ENCODE data around the gene CAMK2A.

The CAMK2A gene

DNA sequence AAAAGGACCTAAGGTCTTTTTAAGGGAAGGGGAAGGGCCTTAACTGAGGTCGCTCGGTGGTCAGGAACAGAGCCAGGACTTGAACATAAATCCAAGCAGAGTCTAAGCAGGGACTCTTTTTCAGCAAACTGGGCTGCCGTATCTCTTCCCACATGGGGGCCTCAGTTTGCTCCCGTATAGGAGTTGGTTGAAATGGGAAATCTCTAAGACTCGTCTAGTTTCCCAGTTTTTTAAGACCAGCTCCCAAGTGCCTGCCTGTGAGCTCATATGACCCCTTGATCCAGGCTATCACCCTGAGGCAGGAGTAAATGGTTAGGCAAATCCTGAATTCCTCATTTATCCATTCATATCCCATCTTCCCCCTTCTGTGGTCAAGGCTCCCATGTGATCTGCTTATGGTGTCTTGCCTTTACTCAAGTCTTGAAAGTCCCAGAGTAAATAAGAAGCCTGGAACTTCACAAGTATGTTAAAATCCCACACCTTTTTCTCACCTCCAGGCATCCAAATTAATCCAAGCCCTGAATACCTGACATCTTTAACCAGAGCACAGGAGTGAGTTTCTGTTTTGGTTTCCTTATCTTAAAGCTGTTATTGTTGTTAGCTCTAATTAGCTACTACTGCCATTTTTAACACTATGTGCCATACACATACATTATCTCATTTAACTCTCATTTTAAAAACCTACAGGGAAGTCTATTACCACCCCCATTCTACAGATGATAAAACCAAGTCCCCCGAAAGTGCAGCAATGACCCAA, 10.2 kb upstream of the CAMK2A start:
- no peak for DNase-seq

DNA sequence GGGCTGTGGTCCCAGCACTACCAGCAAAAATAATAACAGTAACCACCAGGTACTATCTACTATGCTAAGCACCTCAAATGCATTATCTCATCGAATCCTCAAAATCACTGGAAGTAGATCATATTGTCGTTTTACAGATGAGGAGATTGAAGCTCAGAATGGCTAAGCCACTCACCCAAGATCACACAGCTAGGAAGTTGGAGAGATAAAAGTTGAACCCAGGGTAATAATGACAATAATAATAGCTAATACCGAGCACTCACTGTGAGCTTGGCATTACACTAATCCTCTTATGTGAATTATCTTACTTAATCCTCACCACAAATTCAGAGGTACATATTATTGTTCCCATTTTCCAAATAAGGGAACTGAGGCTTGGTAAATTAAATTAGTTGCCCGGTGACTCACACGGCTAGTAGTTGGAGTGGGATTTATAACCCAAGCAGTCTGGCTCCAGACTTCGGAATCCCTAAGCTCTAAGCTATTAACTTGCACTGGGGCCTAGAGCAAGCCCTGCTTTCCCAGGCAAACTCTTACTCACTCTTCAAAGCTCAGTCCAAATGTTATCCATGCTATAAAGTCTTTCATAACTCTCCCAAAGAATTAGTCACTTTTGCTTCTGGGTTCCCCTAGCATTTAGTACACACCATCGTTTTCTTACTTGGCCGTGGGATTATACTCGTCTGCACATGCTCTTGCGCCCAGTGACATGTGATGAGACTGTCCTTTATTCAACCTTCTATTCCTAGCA, 9.3 kb upstream of the CAMK2A start:
- no peak for DNase-seq

DNA sequence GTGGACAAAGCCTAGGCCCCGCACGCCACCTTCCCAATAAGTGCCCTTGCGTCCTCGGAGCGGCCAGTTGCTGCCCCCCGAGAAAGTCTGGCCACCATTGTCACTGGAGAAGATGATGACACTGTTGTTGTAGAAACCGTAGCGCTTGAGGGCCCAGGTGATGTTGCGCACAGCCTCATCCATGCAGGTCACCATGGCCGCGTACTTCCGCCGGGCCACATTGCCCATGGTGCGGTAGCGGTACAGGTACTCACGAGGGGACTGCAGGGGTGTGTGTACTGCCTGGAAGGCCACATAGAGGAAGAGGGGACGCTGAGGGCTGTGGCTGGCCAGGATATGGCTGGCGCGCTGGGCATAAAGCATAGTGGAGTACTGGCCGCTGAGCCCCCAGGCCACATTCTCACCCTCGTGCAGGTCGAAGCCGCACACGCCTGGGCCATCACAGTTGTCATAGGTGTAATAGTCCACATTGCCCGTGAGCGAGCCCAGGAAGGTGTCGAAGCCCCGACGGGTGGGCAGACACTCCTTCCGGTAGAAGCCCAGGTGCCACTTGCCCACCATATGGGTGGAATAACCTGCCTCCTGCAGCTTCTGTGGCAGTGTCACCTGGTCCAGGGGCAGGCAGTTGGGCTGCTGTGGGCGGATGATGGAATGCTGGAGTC, 8.5 kb upstream of the CAMK2A start:
- no peak for DNase-seq

DNA sequence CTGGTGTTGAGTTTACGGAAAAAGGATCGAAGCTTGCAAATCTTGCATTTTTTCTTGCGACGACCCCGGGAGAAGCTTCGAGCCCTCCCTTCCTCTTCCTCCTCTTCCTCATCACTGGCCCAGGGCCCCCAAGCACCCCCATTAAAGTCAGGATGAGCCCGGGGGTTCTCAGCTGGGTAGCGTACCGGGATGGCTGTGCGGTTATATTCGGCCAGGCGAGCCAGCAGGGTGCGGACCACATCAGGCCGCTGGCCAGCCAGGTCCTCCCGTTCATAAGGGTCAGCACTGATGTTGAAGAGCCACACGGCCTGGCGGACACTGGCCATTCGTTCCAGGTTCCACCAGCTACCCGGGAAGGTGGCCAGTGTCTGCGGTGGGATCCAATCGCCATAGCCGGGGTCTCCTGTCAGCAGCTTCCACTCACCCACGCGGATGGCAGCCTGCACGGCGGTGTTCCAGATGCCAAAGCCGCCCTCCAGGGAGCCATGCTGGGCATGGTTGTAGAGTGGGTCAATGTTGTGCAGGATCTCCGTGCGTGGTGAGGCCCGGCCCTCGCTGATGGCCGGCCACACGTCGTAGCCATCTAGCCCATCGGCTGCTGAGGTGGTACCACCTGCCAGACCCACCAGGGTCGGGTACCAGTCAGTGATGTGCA, 7.8 kb upstream of the CAMK2A start:
- no peak for DNase-seq

DNA sequence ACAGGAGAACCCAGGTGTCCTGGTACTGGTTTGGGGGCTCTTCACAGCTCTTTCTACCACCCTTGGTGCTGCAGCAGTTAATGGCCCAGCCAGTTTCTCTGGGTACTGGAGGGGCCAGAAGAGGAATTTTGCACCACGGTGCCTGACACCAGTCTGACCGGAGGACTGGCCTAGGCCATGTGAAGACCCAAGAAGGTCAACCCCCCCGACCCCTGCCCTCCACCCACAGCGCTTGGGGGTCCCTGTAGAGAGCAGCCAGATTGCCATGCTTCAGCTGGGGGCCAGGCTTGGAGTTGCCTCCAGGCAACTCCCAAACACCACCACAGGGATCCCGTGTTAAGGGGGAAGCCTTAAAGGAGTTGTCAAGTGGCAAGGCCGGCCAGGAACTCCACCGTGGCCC, 6.9 kb upstream of the CAMK2A start:
- DNase-seq = no peak

DNA sequence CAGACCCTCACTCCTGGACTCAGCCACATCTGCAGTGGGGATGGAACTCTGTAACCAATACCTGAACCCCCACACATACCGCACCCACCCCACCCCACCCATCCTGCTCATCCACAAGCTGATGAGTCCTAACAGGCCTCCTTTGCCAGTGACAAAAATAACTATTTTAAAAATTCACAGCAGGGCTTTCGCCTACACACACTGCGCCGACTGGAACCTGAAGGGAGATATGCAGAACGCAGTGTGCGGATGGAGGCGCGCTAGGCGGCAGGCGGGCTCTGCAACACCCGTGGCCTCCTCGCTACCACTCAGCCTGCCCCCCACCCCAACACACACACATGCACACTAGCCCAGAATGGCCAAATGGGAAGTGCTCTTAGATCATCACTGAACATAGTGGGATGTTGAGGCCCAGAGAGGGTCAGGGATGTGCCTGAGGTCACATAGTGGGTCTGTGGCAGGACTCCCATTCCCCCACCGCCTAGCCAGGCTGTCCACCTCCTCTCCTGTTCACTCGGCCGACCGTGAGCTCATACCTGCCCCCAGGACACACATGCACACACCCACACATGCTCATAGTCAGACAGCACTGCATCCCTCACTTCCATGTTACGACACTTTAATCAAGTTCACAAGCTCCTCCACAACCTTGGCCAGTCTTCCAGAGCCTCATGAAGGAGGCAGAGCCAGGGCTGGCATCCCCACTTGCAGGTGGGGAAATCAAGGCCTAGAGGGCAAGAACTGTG, 6.3 kb upstream of the CAMK2A start:
- DNase-seq = no peak

DNA sequence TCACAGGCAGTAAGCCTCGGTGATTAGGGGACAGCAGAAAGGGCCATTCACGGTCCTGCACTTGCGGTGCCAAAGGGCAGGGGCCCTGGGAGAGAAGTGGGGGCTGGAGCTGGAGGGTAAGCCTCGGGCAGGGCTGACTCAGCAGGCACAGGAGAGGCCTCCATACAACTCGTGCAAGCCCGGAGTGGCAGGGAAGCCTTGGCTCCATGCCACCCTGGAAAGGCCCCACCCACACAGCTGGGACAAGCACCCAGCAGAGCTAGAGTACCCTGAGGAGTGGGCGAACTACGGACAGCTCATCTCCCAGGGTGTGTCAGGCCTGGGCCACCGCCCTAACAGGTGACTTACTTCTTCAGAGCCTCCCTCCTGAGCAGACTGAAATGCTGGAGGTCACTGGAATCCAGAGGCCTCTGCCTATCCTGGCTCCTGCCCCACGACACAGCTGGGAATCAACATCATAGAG, 5.6 kb upstream of the CAMK2A start:
- DNase-seq = no peak

DNA sequence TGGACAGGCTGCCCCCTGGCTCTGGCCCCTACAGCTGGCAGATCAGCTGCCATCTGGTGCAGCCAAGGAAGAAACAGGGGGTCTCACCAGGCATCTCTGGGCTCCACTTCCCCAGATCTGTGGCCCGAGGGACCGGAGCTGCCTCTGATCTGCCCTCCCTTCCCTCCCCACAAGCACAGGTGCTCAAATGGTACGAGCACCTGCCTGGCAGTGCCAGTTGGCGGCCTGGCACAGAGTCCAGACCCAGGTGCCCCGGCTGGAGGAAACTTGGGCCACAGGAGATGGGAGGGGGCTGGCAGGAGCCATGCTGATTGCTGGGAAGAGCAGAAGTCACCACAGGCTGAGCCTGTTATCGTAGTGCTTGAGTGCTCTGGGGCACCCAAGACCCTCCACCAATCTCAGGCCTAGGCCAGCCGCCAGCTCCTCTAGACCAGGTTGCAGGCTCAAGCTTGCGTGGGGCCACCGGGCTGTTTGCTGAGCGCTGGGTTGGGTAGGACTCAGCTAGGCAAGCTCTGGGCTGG, 5.0 kb upstream of the CAMK2A start:
- no peak for DNase-seq

DNA sequence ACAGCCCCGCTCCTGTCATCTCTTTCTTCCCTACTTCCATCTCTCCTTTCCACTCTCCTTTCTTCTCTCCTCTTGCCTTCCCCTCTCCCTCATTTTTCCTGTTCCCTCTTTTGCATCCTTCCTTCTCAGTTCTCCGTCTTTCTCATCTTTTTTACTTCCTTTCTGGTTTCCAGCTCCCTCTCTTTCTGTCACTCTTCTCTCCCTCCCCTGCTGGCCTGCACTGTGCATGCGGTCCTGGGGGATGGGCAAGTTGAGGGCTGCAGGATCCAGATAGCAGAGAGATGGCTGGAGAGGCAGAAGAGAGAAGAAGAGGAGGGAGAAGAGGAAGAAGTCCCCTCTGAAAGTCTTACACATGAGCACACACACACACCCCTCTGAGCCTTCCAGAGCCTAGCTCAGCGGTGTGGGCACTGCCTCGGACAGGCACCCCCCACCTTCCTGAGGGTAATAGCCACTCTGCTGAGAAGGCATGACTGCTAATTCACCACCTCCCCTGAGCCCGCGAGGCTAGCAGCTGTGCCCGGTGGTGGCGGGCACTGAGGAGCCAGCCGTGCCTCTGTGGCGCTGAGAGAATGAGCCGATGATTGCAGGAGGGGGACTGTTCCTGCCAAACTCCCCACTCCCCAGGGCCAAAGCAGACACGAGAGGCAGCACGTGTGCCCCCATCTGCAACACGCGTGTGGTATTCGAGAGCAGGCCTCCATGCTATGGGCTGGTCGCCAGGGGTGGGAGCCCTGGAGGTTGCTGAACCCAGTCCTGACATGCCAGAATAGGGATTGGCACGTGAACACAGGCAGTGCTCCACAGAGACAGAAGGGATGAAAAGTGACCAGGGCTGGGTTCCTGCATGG, 3.7 kb upstream of the CAMK2A start:
- DNase-seq = no peak

DNA sequence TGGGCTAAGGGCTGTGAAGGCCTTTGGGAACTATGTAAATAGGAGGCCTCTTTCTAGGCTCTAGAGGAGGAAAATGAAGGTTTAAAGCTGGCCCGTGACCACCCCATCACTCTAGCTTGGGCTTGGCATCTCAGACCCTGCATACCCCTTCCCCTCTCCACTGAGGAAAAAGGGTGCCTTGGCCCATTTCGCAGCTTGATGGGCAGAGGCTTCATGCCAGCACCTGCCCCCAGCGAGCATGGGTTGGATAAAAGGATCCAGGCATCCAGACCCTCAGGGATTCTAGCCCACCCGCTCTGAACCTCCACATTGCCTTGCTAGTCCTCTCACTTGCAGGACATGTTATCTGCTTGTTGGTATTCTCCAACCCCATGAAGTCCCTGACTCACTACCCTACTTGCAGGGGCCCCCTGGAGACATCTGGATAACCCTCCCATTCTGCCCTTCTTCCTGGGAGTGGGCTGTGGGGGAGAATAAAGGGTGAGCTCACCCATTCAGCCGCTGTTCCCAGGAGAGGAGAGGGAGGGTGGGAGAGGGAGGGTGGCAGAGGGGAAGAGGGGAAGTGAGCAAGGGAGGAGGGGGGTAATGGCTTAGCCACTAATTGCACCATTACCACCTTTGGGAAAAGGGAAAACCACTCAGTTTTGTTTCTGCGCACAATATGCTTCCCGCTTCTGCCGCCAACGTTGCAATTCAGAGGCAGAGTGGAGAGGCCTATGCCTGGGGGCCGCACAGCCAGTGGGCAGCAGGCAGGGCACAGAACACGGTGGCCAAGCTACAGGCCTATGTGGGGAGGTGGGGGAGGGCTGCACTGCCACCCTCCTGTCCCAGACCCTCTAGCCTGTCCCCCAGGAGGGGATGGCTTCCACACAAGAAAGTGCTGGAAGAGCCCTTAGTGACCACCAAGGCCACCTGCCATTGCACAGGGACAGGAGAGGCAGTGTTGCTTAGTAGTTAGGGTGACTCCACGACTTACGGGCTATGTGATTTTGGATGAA, 2.1 kb upstream of the CAMK2A start:
- DNase-seq = no peak

DNA sequence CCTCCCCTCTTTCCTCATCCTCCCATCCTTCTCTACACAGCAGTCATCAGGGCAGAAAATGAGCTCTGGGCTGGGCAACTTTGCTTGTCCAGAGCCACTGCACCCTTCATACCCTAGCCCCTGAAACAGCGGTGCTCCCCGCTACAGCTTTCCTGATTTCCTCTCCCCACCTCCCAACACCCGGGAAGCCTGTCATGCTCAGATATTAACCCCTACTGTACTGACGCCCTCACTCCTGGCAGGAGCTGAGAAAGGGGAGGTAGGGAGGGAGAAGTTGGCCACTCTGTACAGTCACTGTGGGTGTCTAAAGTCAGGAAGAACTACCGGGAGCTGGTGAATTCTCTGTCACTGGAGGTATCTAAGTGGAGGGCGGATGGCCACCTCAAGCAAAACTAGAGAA, 782 bp downstream of the CAMK2A start:
- DNase-seq = no peak

DNA sequence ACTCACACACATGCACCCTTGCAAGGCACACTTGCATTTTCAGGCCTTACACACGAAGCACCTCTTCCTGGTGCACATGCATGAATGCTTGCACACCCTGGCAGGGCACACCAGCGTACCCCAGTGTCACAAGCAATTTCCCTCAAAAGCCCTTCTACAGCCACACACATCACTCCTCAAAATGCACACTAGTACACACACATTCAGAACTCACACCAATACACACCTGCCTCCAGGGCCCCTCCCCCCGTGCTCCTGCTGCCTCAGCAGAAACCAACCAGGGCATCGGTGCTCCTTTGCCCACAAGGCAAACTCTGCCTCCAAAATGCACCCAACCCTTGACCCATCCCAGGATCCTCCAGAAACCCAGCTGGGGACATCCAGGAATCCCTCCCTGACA, 1.2 kb downstream of the CAMK2A start:
- DNase-seq = no peak

DNA sequence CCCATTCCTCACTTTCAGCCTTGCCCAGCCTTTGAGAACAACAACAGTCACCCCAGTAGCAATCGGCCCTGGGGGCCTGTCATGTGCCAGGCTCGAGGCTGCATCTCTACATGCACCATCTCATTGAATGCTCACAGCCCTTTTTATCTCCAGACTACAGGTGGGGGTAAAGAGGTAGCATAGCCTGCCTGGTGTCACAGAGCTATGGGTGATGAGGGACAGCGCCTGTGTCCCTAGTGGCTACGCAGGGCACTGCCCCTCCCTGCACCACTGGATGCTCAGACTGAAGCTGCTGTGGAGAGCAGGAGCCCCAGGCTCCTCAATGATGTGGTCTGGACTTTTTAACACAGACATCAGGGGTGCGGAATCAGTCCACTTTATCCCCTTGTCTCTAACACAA, 2.8 kb downstream of the CAMK2A start:
- no peak for DNase-seq

DNA sequence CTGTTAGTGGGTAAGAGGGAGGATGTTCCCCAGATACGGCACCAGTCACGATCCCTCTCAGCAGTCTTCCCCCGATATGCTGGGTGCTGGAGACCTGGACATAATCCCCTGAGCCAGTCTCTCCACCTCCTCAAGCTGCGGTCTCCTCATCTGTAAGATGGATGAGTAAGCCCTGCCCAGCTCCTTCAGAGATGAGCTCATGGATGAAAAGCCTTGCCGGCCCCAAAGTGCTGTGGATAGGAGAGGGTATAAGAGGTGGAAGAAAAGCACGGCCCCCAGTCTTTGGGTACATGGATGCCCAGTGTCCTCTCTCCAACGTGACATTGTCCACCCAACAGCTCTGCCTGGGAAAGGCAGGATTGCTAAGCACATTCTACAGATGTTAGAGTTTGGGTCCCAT, 4.5 kb downstream of the CAMK2A start:
- DNase-seq = no peak

DNA sequence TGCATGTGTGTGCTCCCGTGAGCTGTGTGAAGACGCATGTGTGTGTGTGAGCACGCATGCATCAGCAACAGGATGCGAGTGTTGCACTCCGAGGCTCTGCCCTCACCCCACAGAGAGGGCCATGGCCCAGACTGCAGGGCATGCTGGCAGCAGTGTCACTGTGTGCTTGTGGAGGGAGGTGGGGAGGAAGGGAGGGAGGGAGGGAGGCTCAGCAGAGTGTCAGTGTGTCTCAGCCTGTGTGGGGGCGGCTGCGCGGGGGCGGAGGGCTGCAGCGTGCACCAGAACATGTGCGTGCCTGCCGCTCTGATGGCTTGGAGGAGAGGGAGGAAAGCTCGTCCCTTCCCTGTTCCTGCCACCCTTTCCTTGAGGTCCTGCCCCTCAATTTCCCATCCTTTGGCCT, 5.3 kb downstream of the CAMK2A start:
- DNase-seq = no peak

DNA sequence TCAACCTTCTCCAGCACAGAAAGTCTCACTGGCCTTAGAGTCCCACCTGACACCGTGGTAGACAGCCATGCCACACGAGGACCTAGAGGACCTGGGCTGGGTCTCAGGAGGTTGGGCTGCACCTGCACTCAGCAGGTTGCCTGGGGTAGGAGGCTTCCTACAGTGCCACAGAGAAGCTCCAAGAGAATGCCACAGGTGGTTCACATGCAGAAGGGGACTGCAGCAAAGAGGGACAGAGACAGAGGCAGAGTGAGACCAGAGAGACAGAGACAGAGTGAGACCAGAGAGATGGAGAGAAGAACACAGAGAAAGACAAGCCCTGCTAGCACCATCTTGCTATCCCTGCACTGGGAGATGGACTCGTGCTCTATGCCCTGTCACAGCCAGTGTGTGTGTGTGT, 5.7 kb downstream of the CAMK2A start:
- DNase-seq = no peak

DNA sequence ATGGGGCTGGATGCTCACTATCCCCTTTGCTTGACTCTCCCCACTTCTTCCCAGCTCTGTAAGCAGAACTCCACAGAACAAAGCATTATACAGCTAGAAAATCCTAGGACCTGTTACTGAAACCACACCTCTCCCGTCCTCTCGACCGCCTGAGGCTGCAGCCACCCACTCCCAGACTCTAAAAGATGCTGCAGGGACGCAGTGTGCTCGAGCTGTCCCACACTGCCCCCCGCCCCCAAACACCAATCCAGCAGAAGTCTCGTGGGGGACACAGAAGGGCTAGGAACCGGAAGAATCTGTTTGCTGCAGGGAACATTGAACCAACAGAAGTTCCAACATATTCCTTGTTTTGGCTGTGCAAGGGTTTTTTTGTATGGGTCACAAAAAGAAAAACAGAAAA, 7.6 kb downstream of the CAMK2A start:
- DNase-seq = no peak

DNA sequence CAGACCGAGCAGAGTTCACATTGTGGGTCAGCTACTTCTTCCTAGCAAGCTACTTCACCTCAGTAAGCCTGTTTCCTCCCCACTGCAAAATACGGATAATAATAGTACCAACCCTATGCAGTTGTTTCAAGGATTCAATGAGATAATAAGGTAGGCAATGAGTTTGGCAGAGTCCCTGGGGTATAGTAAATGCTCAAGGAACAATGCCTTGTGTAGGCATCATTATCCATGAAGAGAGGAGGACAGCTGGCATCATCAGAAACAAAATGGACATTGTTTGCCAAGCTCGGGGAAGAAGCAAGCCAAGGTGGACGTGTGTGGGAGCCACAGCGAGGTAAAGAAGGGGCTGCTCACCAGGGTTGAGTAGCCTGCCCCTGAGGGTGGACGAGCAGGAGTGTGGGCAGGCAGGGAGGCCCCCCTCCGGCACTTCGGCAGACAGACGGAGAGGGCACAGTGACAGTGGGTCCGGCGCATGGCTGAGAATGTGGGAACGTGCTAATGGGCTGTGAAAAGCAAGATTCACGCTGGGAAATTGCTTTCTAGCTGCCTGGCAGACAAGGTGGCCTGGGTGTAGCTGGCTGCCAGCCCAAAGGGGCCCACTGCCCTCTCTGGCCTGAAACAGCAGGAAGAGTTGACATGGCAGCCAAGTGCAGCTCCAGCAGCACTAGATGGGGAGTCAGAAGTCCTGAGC, 10.1 kb downstream of the CAMK2A start:
- DNase-seq = no peak

DNA sequence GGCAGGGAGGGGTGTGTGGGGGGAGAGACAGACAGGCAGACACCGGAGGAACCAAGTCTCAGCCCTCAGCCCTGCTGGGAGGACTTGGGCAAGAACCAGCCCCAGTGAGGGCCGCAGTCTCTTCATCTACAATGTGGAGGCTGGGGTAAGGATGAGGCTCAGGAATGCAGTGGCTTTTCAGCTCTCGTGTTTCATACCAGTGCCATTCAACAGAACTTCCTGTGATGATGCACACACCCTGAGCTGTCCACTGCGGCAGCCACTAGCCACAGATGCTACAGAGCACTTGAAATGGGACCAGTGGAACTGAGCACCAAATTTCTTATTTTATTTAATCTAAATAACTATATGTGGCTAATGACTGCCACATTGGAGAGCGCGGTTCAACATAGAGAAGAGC, 10.7 kb downstream of the CAMK2A start:
- DNase-seq = no peak
